IMR-90 (cell line): ENCODE results near the gene OR13J1. TPM values are rescaled to one million over a fixed set of nuclear protein-coding genes. Genes with fewer than 3 reads are reported as not detected.

Experiments
- ATAC-seq: fragments of 200-7000 bp; cut with Tn5 transposase; 2 replicates; pipeline ENCODE4 v1.9.1; 2020; ENCODE audit warnings: low read depth, mild to moderate bottlenecking, moderate library complexity
- BruUV-seq: library from RNA; stranded (reverse); fragments of 400-500 nt; replicated peaks from 2 replicates; lab custom pipeline; 2021; lab: Mats Ljungman, UMichigan
- CTCF ChIA-PET: fragments of 300-600 bp; formaldehyde crosslinking; extraction: SDS; loops from one replicate; lab custom pipeline; 2021; ENCODE audit warnings: antibody characterized with exemption; lab: Yijun Ruan, JAX
- POLR2A ChIA-PET: fragments of 300-600 bp; sonication (Branson Sonifier 250); formaldehyde crosslinking; loops from one replicate; lab custom pipeline; 2022; ENCODE audit warnings: antibody characterized with exemption; ENCODE audit not compliant: unreplicated experiment; lab: Charles Lee
- DNase-seq: peaks from one replicate; pipeline ENCODE4 v3.0.0; 2013
- H2AFZ ChIP-seq: replicated peaks from 2 replicates; pipeline ENCODE3; 2013; ENCODE audit warnings: low read length, mild to moderate bottlenecking; ENCODE audit not compliant: poor library complexity
- H2AK5ac ChIP-seq: 2 replicates; pipeline ENCODE4 v1.6.1; 2013; ENCODE audit warnings: low read depth, low read length, inconsistent platforms
- H2AK9ac ChIP-seq: replicated peaks from 2 replicates; pipeline ENCODE3; 2013; ENCODE audit warnings: mild to moderate bottlenecking, low read depth, low read length, moderate library complexity; ENCODE audit not compliant: poor library complexity
- H2BK120ac ChIP-seq: 2 replicates; pipeline ENCODE4 v1.6.1; 2013; ENCODE audit warnings: low read depth, low read length, inconsistent platforms
- H2BK15ac ChIP-seq: 3 replicates; pipeline ENCODE4 v1.6.1; 2013; ENCODE audit warnings: low read depth, low read length, inconsistent platforms
- H2BK20ac ChIP-seq: 2 replicates; pipeline ENCODE4 v1.6.1; 2013; ENCODE audit warnings: low read depth, mild to moderate bottlenecking, inconsistent platforms, low read length, moderate library complexity
- H2BK5ac ChIP-seq: 2 replicates; pipeline ENCODE4 v1.6.1; 2013; ENCODE audit warnings: mild to moderate bottlenecking, low read depth, low read length, inconsistent platforms; ENCODE audit not compliant: poor library complexity, severe bottlenecking
- H3K14ac ChIP-seq: replicated peaks from 2 replicates; pipeline ENCODE4 v1.6.1; 2013; ENCODE audit warnings: low read depth, low read length, inconsistent platforms
- H3K18ac ChIP-seq: 2 replicates; pipeline ENCODE4 v1.6.1; 2013; ENCODE audit warnings: low read depth, low read length, control low read depth
- H3K23ac ChIP-seq: 2 replicates; pipeline ENCODE4 v1.6.1; 2013; ENCODE audit warnings: low read depth, low read length, inconsistent platforms
- H3K27ac ChIP-seq: 2 replicates; pipeline ENCODE4 v1.5.1; 2013; ENCODE audit warnings: mild to moderate bottlenecking, control low read depth, low read length; ENCODE audit not compliant: insufficient read depth
- H3K27me3 ChIP-seq: 2 replicates; pipeline ENCODE4 v1.6.1; 2013; ENCODE audit warnings: low read length; ENCODE audit not compliant: control insufficient read depth, insufficient read depth
- H3K36me3 ChIP-seq: 2 replicates; pipeline ENCODE4 v1.6.1; 2013; ENCODE audit warnings: low read length, mixed read lengths; ENCODE audit not compliant: control insufficient read depth, insufficient read depth
- H3K4ac ChIP-seq: 2 replicates; pipeline ENCODE4 v1.6.1; 2013; ENCODE audit warnings: low read depth, low read length, inconsistent platforms
- H3K4me1 ChIP-seq: 2 replicates; pipeline ENCODE4 v1.6.1; 2013; ENCODE audit warnings: low read length, mixed read lengths; ENCODE audit not compliant: control insufficient read depth, insufficient read depth
- H3K4me2 ChIP-seq: 2 replicates; pipeline ENCODE4 v1.6.1; 2013; ENCODE audit warnings: low read depth, mild to moderate bottlenecking, control low read depth, low read length, moderate library complexity
- H3K4me3 ChIP-seq: 2 replicates; pipeline ENCODE4 v1.5.1; 2013; ENCODE audit warnings: low read depth, mild to moderate bottlenecking, control low read depth, low read length, moderate library complexity; ENCODE audit not compliant: insufficient read depth
- H3K56ac ChIP-seq: 2 replicates; pipeline ENCODE4 v1.6.1; 2013; ENCODE audit warnings: low read length, inconsistent platforms; ENCODE audit not compliant: insufficient read depth; ENCODE audit errors: extremely low read depth
- H3K79me1 ChIP-seq, 2 experiments: 2 replicates each; pipeline ENCODE4 v1.6.1; 2013; ENCODE audit warnings: low read length in 2 of 2, inconsistent platforms in 1 of 2, low read depth in 1 of 2
- H3K9ac ChIP-seq: 2 replicates; pipeline ENCODE4 v1.6.1; 2013; ENCODE audit warnings: low read depth, low read length, control low read depth
- H3K9me1 ChIP-seq: 2 replicates; pipeline ENCODE4 v1.6.1; 2013; ENCODE audit warnings: low read length, inconsistent platforms; ENCODE audit not compliant: insufficient read depth
- H3K9me3 ChIP-seq: 2 replicates; pipeline ENCODE4 v1.6.1; 2013; ENCODE audit warnings: low read length; ENCODE audit not compliant: control insufficient read depth, insufficient read depth
- H4K20me1 ChIP-seq: 2 replicates; pipeline ENCODE4 v1.6.1; 2013; ENCODE audit warnings: low read length, inconsistent platforms; ENCODE audit not compliant: insufficient read depth
- H4K5ac ChIP-seq: 2 replicates; pipeline ENCODE4 v1.6.1; 2013; ENCODE audit warnings: mild to moderate bottlenecking, low read depth, low read length, control low read depth
- H4K8ac ChIP-seq, 2 experiments: 2 replicates each; pipeline ENCODE4 v1.6.1; 2013; ENCODE audit warnings: low read depth in 2 of 2, low read length in 2 of 2, control low read depth in 1 of 2, inconsistent platforms in 1 of 2
- H4K91ac ChIP-seq: 2 replicates; pipeline ENCODE4 v1.6.1; 2013; ENCODE audit warnings: low read depth, low read length, inconsistent platforms; ENCODE audit not compliant: insufficient read depth
- BHLHE40 ChIP-seq: fragments of 150-350 bp; IDR thresholded peaks from 2 replicates; pipeline ENCODE4 v1.6.1; 2016; ENCODE audit warnings: mild to moderate bottlenecking, low read depth, low read length
- CEBPB ChIP-seq: IDR thresholded peaks from 2 replicates; pipeline ENCODE4 v1.6.1; 2012; ENCODE audit warnings: low read depth, low read length, improper control_type of control experiment
- CHD1 ChIP-seq: IDR thresholded peaks from 2 replicates; pipeline ENCODE4 v1.6.1; 2012; ENCODE audit warnings: low read depth, low read length, improper control_type of control experiment
- FOS ChIP-seq: fragments of 150-350 bp; IDR thresholded peaks from 2 replicates; pipeline ENCODE4 v1.6.1; 2016; ENCODE audit warnings: low read depth, low read length
- MAFK ChIP-seq: IDR thresholded peaks from 2 replicates; pipeline ENCODE4 v1.6.1; 2012; ENCODE audit warnings: low read depth, low read length, improper control_type of control experiment
- POLR2A ChIP-seq: IDR thresholded peaks from 2 replicates; pipeline ENCODE4 v1.6.1; 2012; ENCODE audit warnings: mild to moderate bottlenecking, low read depth, low read length
- RAD21 ChIP-seq: IDR thresholded peaks from 2 replicates; pipeline ENCODE4 v1.6.1; 2012; ENCODE audit warnings: low read length, improper control_type of control experiment
- RFX5 ChIP-seq: IDR thresholded peaks from 2 replicates; pipeline ENCODE4 v1.8.0; 2012; ENCODE audit warnings: low read depth, mild to moderate bottlenecking, low read length, moderate library complexity
- SMC3 ChIP-seq: fragments of 150-350 bp; IDR thresholded peaks from 2 replicates; pipeline ENCODE4 v1.6.1; 2016; ENCODE audit warnings: low read depth, mild to moderate bottlenecking, antibody characterized with exemption, low read length, moderate library complexity
- WGBS, 2 experiments: methylation state at CpG; one replicate each; pipeline versions ENCODE4 v1.1.5 to v1.1.7; 2013; ENCODE audit warnings: missing lambda C conversion rate in 2 of 2; ENCODE audit not compliant: insufficient read length in 1 of 2; ENCODE audit errors: extremely low coverage in 2 of 2; 5-methylcytosine and 5-hydroxymethylcytosine counted together
- dilution Hi-C: fragments of 300-500 bp; cut with HindIII; formaldehyde crosslinking; loops from one replicate; pipeline ENCODE4 v1.14.3; 2018; ENCODE audit warnings: low sequenced_read_pairs; ENCODE audit not compliant: unreplicated experiment
- in situ Hi-C: fragments of 300-500 bp; cut with MboI; formaldehyde crosslinking; loops from 3 replicates; pipeline ENCODE4 v1.14.3; 2019; ENCODE audit warnings: low sequenced_read_pairs, inconsistent platforms, mixed read lengths
- intact Hi-C: fragments of 100-400 bp; cut with micrococcal nuclease; formaldehyde crosslinking; loops from 2 replicates; pipeline ENCODE4 v1.10.0; 2022
- polyA plus RNA-seq, 3 experiments: library from polyadenylated mRNA; depleted of rRNA; stranded (reverse); fragments of >200 nt; gene quantifications; 2 replicates each; pipeline ENCODE4 v1.2.3, GENCODE V29; 2012; ENCODE audit warnings: low replicate concordance in 1 of 3
- total RNA-seq: library from RNA; depleted of rRNA; stranded (reverse); fragments of >200 nt; gene quantifications from 2 replicates; pipeline ENCODE4 v1.2.3, GENCODE V29; 2012
- TF ChIP-seq, protein P1 (sequence below): conservative IDR thresholded peaks from 2 replicates; pipeline ENCODE4 v1.5.1; 2012; ENCODE audit warnings: mild to moderate bottlenecking, low read depth, low read length, improper control_type of control experiment
- TF ChIP-seq, protein P2 (sequence below): fragments of 150-350 bp; IDR thresholded peaks from 2 replicates; pipeline ENCODE4 v1.6.1; 2016; ENCODE audit warnings: low read depth, mild to moderate bottlenecking, low read length, moderate library complexity, borderline replicate concordance

OR13J1 gene
- total and polyA plus RNA-seq, 2 of the 4 experiments (the other 2 are of a cell fraction), result not detected

DNA sequence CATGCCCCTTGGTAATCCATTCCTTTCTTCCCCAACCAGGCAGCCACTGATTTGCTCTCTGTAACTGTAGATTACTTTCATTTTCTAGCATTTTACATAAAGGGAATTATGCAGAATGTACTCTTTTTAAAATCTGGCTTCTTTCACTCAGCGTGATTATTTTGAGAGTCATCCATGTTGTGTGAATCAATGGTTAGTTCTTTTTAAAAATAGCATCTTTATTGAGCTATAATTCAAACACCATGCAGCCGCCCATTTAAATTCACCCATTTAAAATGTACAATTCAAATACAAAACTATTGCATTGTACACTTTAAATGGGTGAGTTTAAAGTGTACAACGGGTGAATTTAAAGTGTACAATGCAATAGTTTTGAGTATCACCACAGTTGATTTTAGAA is 2.3 kb upstream of the OR13J1 start:
- WGBS, 2 experiments, result no CpG with 5 or more reads among the region's 3 CpGs
- DNase-seq, result no peak
- Histone ChIP-seq H4K91ac (no peak overlapping the region), H3K27me3 (peaks cover 7% of the 10 kb centered on the region; the same call in 1 of the 2 replicates), H2BK120ac (no peak overlapping the region), H2AK9ac (no peak overlapping the region), H2AFZ (no peak overlapping the region), H2BK20ac (no peak overlapping the region), H3K4me1 (no peaks in the 10 kb centered on the region), H3K18ac (no peak overlapping the region), H3K4ac (no peak overlapping the region), H4K5ac (no peak overlapping the region), H3K56ac (no peak overlapping the region), H3K4me2 (no peak overlapping the region; the same call in 1 of the 2 replicates), H3K9ac (no peak overlapping the region), H3K9me1 (0 out of 2 replicates have a peak, but pooled peaks cover 3% of the 10 kb centered on the region), H3K4me3 (no peak overlapping the region), H3K79me1 (no peaks in the 10 kb centered on the region), H3K9me3 (peaks cover 4% of the 10 kb centered on the region; the same call in 1 of the 2 replicates), H3K27ac (no peak overlapping the region), H2AK5ac (no peak overlapping the region), H3K23ac (no peak overlapping the region), H3K14ac (no peak overlapping the region), H3K36me3 (no peaks in the 10 kb centered on the region), H2BK15ac (no peak overlapping the region), H2BK5ac (no peak overlapping the region), H4K8ac (no peak overlapping the region), H4K20me1 (no peaks in the 10 kb centered on the region)
- no TSS peak for BruUV-seq
- no peak for TF ChIP-seq BHLHE40
- TF ChIP-seq, protein P1, sequence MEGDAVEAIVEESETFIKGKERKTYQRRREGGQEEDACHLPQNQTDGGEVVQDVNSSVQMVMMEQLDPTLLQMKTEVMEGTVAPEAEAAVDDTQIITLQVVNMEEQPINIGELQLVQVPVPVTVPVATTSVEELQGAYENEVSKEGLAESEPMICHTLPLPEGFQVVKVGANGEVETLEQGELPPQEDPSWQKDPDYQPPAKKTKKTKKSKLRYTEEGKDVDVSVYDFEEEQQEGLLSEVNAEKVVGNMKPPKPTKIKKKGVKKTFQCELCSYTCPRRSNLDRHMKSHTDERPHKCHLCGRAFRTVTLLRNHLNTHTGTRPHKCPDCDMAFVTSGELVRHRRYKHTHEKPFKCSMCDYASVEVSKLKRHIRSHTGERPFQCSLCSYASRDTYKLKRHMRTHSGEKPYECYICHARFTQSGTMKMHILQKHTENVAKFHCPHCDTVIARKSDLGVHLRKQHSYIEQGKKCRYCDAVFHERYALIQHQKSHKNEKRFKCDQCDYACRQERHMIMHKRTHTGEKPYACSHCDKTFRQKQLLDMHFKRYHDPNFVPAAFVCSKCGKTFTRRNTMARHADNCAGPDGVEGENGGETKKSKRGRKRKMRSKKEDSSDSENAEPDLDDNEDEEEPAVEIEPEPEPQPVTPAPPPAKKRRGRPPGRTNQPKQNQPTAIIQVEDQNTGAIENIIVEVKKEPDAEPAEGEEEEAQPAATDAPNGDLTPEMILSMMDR, result no peak
- no peak for TF ChIP-seq CEBPB
- no peak for TF ChIP-seq POLR2A
- no peak for TF ChIP-seq RAD21
- no peak for TF ChIP-seq SMC3
- TF ChIP-seq, protein P2, sequence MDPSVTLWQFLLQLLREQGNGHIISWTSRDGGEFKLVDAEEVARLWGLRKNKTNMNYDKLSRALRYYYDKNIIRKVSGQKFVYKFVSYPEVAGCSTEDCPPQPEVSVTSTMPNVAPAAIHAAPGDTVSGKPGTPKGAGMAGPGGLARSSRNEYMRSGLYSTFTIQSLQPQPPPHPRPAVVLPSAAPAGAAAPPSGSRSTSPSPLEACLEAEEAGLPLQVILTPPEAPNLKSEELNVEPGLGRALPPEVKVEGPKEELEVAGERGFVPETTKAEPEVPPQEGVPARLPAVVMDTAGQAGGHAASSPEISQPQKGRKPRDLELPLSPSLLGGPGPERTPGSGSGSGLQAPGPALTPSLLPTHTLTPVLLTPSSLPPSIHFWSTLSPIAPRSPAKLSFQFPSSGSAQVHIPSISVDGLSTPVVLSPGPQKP, result no peak
- no peak for TF ChIP-seq RFX5
- TF ChIP-seq CHD1, result no peak
- TF ChIP-seq FOS, result no peak
- no peak for TF ChIP-seq MAFK
- in situ Hi-C loops, result no loop called here
- dilution Hi-C loops, result no loop called here
- intact Hi-C loops, result no loop called here
- POLR2A ChIA-PET, result no interaction called here
- no peak for ATAC-seq
- CTCF ChIA-PET, result no interaction called here
